Measurements from ENCODE around the gene FOXN1. TPM values are rescaled to one million over a fixed set of nuclear protein-coding genes. Genes with fewer than 3 reads are reported as not detected.
"Not testable (repeated sequence)": the region's sequence is repeated elsewhere in the genome, so short reads cannot be mapped to it uniquely, and the experiment has no call there.

Gene FOXN1
- total RNA-seq, 2 donors from 2014 or later = not detected

DNA sequence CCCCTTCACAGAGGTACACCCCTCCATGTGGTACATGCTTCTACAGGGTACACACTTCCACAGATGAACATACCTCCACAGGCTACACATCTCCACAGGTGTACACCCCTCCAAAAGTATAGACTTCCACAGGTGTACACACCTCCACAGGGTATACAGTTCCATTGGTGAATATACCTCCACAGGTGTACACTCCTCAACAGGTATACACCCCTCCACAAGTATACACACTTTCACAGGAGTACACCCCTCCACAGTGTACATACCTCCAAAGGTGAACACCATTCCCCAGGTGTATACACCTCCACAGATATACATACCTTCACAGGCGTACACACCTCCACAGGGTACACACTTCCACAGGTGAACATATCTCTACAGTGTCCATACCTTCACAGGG lies 9.4 kb downstream of the FOXN1 start:
- DNase-seq = no peak
- Mint-ChIP-seq H3K27me3 (ENCODE audit: low read depth) (peaks cover under 1% of the 10 kb centered on the region), H3K36me3 (ENCODE audit: insufficient read depth in 2 of 2) (peaks cover 0 to 2% of the 10 kb centered on the region in 2 donors), H3K4me1 (ENCODE audit: low read depth) (no peaks in the 10 kb centered on the region), H3K9me3 (peaks cover 0 to 4% of the 10 kb centered on the region in 2 donors), H3K27ac (no peak overlapping the region), H3K4me3 (no peak overlapping the region)
- ATAC-seq (replicated peaks in 1 of 2) = no peak

DNA sequence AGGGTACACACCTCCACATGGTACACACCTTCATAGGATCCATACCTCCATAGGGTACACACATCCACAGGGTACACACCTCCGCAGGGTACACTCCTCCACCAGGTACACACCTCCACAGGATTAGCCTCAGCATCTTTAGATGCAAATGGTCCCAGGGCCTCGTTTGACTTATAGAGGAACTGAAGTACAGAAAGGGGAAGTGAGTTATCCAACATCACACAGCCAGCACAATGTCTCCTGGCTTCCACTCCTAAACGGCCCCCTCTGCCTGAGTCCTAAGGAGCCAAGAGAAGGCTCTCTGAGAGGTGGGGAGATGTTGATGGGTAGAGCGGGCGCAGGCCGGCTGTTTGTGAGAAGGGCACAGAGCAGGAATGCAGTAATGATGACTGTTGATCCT lies 12.0 kb downstream of the FOXN1 start:
- peaks cover 0 to 4% of the 10 kb centered on the region in 2 donors for H3K9me3 Mint-ChIP-seq
- no peak overlapping the region for H3K4me3 Mint-ChIP-seq
- no peaks in the 10 kb centered on the region for H3K4me1 Mint-ChIP-seq (ENCODE audit: low read depth)
- H3K27ac Mint-ChIP-seq = no peak overlapping the region
- DNase-seq (no peak), ATAC-seq (replicated peaks in 1 of 2) (no peak)
- peaks cover 0 to 2% of the 10 kb centered on the region in 2 donors for H3K36me3 Mint-ChIP-seq (ENCODE audit: insufficient read depth in 2 of 2)
- H3K27me3 Mint-ChIP-seq (ENCODE audit: low read depth) = no peaks in the 10 kb centered on the region

DNA sequence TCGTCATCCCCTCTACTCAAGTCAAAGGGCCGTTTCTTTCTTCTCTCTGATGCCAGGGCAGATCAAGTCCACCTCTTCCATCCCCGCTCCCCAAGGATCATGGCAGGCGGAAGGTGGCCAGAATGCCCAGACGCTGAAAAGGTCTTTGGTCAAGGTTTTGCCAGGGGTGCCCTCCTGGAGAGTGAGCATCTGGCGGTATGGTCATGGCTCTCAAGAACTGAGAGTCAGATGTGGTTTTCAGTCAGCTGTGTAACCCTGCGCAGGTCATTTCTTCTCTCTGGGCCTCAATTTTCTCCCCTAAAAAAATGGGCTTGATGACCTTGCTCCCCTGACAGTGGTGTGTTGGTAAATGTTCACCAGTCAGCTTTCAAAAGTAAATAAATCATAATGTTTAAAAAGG lies 12.4 kb downstream of the FOXN1 start:
- Mint-ChIP-seq H3K4me3 (no peak overlapping the region), H3K4me1 (ENCODE audit: low read depth) (no peaks in the 10 kb centered on the region), H3K9me3 (peaks cover 0 to 4% of the 10 kb centered on the region in 2 donors), H3K36me3 (ENCODE audit: insufficient read depth in 2 of 2) (peaks cover 0 to 2% of the 10 kb centered on the region in 2 donors), H3K27ac (no peak overlapping the region), H3K27me3 (ENCODE audit: low read depth) (no peaks in the 10 kb centered on the region)
- no peak for DNase-seq
- no peak for ATAC-seq (replicated peaks in 1 of 2)

DNA sequence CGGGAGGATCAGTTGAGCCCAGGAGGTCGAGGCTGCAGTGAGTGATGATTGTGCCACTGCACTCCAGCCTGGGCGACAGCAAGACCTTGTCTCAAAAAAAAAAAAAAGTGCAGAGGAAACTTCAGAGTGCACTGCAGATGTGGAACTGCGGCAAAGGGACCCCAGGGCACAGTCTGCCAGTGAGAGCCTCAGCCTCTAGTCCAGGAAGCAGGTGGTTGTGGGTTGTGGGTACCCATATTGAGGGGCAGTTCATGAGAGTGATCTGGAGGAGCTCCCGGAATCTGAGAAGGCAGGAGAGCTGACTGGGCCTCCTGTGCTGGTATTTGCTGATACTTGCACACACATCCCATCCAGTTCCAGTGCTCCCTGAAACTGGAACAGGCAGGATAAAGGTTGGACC lies 13.1 kb downstream of the FOXN1 start:
- peaks cover 0 to 4% of the 10 kb centered on the region in 2 donors for H3K9me3 Mint-ChIP-seq
- no peak overlapping the region for H3K27ac Mint-ChIP-seq
- no peaks in the 10 kb centered on the region for H3K4me1 Mint-ChIP-seq (ENCODE audit: low read depth)
- DNase-seq (no peak), ATAC-seq (replicated peaks in 1 of 2) (no peak)
- H3K4me3 Mint-ChIP-seq = no peak overlapping the region
- no peaks in the 10 kb centered on the region for H3K27me3 Mint-ChIP-seq (ENCODE audit: low read depth)
- H3K36me3 Mint-ChIP-seq (ENCODE audit: insufficient read depth in 2 of 2) = peaks cover 0 to 2% of the 10 kb centered on the region in 2 donors

DNA sequence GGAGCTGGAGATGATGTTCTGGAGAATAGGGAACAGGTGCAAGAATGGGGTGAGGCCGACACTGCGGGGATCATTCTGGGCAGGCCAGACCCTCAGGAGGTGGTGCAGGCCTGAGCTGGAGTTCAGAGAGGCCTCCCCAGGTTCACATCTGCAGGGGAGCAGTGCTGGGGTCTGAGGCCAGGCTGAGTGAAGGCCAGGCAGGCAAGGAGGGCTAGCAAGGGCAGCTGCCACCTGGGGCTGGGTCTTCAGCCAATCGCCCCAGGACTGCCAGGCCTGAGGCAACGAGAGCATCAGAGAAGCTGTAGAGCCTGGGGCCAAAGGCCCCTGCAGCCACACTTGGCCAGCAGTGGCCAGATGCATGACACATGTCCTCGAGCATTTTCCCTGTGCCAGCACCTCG lies 14.5 kb downstream of the FOXN1 start:
- H3K4me1 Mint-ChIP-seq (ENCODE audit: low read depth) = no peaks in the 10 kb centered on the region
- peaks cover 0 to 2% of the 10 kb centered on the region in 2 donors for H3K36me3 Mint-ChIP-seq (ENCODE audit: insufficient read depth in 2 of 2)
- H3K4me3 Mint-ChIP-seq = no peak overlapping the region
- H3K27ac Mint-ChIP-seq = no peak overlapping the region
- no peaks in the 10 kb centered on the region for H3K27me3 Mint-ChIP-seq (ENCODE audit: low read depth)
- ATAC-seq (replicated peaks in 1 of 2) = no peak
- DNase-seq = no peak
- H3K9me3 Mint-ChIP-seq = peaks cover 0 to 4% of the 10 kb centered on the region in 2 donors

DNA sequence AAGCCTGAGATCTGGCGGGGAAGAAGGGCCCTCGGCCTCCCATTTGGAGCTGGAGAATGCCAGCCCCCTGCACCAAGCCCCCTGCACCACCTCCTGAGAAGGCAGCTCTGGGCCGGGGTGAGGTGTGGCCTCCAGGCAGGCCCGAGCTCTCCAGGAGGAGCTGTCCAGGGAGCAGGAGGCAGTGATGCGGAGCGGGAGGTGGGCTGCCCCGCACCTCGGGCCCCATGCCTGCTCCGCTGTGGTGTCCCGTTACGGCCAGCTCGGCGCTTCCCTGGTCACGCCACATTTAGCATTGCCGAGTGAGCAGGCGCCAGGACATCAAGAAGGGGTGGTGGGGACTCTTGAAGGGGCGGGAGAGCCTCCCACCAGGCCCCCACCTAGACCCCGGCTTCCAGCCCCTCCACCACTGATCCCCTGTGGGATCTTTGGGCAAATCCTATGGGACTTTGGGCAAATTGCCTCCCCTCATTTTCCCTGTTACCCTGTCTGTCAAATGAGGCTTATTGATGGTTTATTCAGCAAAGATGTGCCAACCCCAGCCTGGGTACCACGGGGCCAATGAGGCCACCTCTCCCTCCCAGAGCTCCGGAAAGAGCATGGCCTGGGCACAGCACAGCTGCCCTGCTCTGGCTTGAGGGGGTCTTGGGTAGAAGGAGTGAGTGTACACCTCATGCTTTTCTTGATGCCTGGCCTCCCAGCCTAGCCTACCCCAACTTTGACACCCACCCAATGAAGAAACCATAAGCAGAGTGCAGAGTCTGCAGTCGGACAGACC lies 15.3 kb downstream of the FOXN1 start:
- H3K4me1 Mint-ChIP-seq (ENCODE audit: low read depth) = no peaks in the 10 kb centered on the region
- no peaks in the 10 kb centered on the region for H3K9me3 Mint-ChIP-seq
- no peaks in the 10 kb centered on the region for H3K27me3 Mint-ChIP-seq (ENCODE audit: low read depth)
- DNase-seq = no peak
- no peak overlapping the region for H3K27ac Mint-ChIP-seq
- no peak overlapping the region for H3K4me3 Mint-ChIP-seq
- H3K36me3 Mint-ChIP-seq (ENCODE audit: insufficient read depth in 2 of 2) = peaks cover 0 to 2% of the 10 kb centered on the region in 2 donors
- ATAC-seq (replicated peaks in 1 of 2) = no peak

DNA sequence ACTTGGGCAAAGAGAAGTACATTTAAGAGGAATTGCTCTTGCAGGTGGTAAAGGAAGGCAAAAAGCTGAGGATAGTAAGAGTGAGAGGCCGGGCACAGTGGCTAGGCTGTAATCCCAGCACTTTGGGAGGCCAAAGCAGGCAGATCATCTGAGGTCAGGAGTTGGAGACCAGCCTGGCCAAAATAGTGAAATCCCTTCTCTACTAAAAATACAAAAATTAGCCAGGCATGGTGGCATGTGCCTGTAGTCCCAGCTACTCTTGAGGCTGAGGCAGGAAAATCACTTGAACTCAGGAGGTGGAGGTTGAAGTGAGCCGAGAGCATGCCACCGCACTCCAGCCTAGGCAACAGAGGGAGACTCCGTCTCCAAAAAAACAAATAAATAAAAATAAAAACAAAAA lies 16.1 kb downstream of the FOXN1 start:
- DNase-seq; H3K4me3 Mint-ChIP-seq; H3K36me3 Mint-ChIP-seq (ENCODE audit: insufficient read depth in 2 of 2); H3K27ac Mint-ChIP-seq; H3K4me1 Mint-ChIP-seq (ENCODE audit: low read depth); ATAC-seq (replicated peaks in 1 of 2); H3K9me3 Mint-ChIP-seq; H3K27me3 Mint-ChIP-seq (ENCODE audit: low read depth): not testable (repeated sequence)

DNA sequence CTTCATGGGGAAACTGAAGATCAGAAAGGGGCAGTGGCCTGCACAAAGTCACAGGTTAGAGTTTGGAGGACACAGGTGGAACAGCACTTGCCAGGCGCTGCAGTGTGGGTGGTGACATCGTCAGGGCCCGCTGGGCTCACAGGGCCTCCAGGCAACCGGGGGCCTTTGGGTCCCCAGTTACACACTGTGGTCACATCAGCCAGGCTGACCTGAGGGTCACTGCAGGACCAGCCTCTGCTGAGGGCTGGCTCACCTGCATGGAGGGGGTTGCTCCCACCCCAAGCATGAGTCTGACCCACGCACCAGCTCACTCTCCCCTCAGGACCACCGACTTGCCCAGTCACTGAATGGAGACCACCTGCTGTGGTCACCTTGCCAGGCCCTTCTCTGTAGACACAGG lies 17.0 kb downstream of the FOXN1 start:
- no peak for DNase-seq
- H3K36me3 Mint-ChIP-seq (ENCODE audit: insufficient read depth in 2 of 2) = no peaks in the 10 kb centered on the region
- no peak overlapping the region for H3K27ac Mint-ChIP-seq
- ATAC-seq (replicated peaks in 1 of 2) = no peak
- no peaks in the 10 kb centered on the region for H3K27me3 Mint-ChIP-seq (ENCODE audit: low read depth)
- H3K9me3 Mint-ChIP-seq = no peaks in the 10 kb centered on the region
- no peaks in the 10 kb centered on the region for H3K4me1 Mint-ChIP-seq (ENCODE audit: low read depth)
- H3K4me3 Mint-ChIP-seq = no peak overlapping the region

DNA sequence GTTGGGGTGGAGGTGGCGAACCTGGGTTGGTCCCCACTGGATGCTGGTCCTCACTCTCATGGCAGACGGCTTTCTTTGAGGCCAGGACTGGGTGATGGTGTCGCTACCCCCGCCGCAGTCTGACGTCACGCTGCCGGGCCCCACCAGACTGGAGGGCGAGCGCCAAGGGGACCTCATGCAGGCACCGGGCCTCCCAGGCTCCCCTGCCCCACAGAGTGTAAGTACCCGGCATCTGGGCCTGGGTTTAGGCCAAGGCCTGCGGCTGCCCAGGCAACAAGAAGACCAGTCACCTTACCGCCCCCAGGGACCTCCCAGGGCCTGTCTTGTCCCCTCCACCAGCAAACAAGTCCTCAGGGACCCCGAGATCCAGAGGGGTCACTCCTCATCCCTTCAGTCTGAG lies 17.7 kb downstream of the FOXN1 start:
- H3K27ac Mint-ChIP-seq = no peak overlapping the region
- H3K4me1 Mint-ChIP-seq (ENCODE audit: low read depth) = no peaks in the 10 kb centered on the region
- DNase-seq (no peak), ATAC-seq (replicated peaks in 1 of 2) (no peak)
- H3K9me3 Mint-ChIP-seq = no peaks in the 10 kb centered on the region
- H3K4me3 Mint-ChIP-seq = no peak overlapping the region
- H3K27me3 Mint-ChIP-seq (ENCODE audit: low read depth) = no peaks in the 10 kb centered on the region
- H3K36me3 Mint-ChIP-seq (ENCODE audit: insufficient read depth in 2 of 2) = no peaks in the 10 kb centered on the region

DNA sequence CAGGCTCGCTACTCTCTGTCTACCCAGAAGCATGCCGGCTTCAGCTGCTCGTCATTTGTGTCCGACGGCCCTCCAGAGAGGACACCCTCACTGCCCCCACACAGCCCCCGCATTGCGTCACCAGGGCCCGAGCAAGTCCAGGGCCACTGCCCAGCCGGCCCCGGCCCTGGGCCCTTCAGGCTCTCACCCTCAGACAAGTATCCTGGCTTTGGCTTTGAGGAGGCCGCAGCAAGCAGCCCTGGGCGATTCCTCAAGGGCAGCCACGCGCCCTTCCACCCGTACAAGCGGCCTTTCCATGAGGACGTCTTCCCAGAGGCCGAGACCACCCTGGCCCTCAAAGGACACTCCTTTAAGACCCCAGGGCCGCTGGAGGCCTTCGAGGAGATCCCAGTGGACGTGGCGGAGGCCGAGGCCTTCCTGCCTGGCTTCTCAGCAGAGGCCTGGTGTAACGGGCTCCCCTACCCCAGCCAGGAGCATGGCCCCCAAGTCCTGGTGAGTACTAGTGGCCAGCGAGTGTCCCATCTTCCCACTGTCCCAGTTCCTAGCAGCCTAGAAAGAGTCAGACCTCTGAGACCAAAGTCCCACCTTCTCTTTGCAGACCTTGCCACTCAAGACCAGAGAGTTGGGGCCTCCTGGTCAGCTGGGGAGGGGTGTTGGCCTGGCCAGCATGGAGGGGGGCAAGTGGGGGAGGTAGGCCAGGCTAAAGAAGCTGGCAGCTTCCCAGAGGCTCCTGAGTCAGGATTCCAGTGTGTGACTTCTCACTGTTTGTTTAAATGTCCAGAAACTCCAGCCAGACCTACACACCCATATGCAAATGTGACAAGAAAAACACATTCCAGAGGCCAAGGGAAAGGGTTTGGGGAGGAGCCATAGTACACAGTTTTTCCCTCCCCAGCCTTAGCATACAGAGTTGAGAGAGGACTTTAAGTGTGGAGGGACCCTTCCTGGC lies 18.6 kb downstream of the FOXN1 start:
- no peaks in the 10 kb centered on the region for H3K36me3 Mint-ChIP-seq (ENCODE audit: insufficient read depth in 2 of 2)
- no peak for ATAC-seq (replicated peaks in 1 of 2)
- H3K4me1 Mint-ChIP-seq (ENCODE audit: low read depth) = no peaks in the 10 kb centered on the region
- H3K4me3 Mint-ChIP-seq = no peak overlapping the region
- no peak overlapping the region for H3K27ac Mint-ChIP-seq
- H3K27me3 Mint-ChIP-seq (ENCODE audit: low read depth) = no peaks in the 10 kb centered on the region
- H3K9me3 Mint-ChIP-seq = no peaks in the 10 kb centered on the region
- no peak for DNase-seq

DNA sequence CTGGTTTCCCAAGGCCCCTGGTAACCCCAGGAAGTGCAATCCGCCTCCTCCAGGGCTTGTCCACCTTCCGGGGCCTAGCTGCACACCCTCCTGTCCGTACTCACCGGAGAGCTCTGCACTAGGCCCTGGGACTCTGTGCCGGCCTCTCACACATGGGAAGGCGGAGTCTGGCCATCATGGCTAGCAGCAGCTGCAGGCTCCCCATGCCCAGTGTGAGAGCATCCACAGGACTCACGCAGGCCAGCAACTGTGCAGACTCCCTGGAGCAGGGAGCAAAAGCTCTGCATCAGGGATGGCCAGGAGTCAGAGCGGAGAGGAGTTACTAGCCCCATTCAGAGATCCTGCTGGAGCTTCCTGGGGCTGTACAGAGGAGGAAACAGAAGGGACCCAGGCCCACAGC lies 20.2 kb downstream of the FOXN1 start:
- no peak overlapping the region for H3K4me3 Mint-ChIP-seq
- H3K36me3 Mint-ChIP-seq (ENCODE audit: insufficient read depth in 2 of 2) = no peaks in the 10 kb centered on the region
- no peak for ATAC-seq (replicated peaks in 1 of 2)
- no peak overlapping the region for H3K27ac Mint-ChIP-seq
- H3K4me1 Mint-ChIP-seq (ENCODE audit: low read depth) = no peaks in the 10 kb centered on the region
- no peaks in the 10 kb centered on the region for H3K27me3 Mint-ChIP-seq (ENCODE audit: low read depth)
- no peak for DNase-seq
- H3K9me3 Mint-ChIP-seq = no peaks in the 10 kb centered on the region

DNA sequence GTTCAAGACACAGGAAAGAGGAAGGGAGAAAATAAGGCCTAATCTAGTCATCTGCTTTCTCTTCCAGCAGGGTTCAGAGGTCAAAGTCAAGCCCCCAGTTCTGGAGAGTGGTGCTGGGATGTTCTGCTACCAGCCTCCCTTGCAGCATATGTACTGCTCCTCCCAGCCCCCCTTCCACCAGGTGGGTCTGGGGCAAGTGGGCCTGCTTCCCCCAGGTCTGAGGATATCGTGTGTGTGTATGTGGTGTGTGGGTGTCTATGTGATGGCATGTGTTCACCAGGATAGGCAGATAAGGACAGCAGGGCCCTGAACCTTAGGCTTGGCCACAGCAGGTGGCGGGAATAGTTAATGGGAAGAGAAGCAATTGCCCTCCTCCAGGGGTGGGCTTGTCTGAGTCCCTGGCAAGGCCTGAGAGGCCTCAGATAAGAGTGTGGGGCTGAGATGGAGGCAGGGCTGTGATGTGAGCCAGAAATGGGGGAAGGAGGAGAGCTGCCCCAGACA lies 21.1 kb downstream of the FOXN1 start:
- Mint-ChIP-seq H3K36me3 (ENCODE audit: insufficient read depth in 2 of 2) (no peaks in the 10 kb centered on the region), H3K27ac (no peak overlapping the region), H3K4me3 (no peak overlapping the region), H3K27me3 (ENCODE audit: low read depth) (no peaks in the 10 kb centered on the region), H3K9me3 (no peaks in the 10 kb centered on the region), H3K4me1 (ENCODE audit: low read depth) (no peaks in the 10 kb centered on the region)
- DNase-seq = no peak
- ATAC-seq (replicated peaks in 1 of 2) = no peak

DNA sequence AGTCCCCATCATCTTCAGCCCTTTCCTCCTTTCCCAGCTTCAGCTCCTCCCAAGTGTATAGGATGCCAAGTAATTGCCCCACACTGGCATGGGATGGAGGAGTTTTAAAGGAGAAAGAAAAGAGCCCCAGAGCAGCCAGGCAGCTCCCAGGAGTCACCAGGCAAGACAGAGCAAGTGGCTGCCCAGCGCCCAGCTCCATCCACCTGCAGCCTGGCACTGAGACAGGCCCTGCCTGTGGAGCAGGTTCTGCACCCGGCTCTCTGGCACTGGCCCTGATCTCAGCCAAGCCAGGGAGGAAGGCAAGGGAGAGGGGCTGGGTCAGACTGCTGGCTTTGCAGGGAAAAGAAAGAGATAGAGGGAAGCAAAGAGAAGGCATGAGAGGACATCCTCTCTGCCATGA lies 21.7 kb downstream of the FOXN1 start:
- ATAC-seq (replicated peaks in 1 of 2) = no peak
- H3K9me3 Mint-ChIP-seq = no peaks in the 10 kb centered on the region
- H3K36me3 Mint-ChIP-seq (ENCODE audit: insufficient read depth in 2 of 2) = no peaks in the 10 kb centered on the region
- no peaks in the 10 kb centered on the region for H3K27me3 Mint-ChIP-seq (ENCODE audit: low read depth)
- H3K27ac Mint-ChIP-seq = no peak overlapping the region
- H3K4me3 Mint-ChIP-seq = no peak overlapping the region
- no peaks in the 10 kb centered on the region for H3K4me1 Mint-ChIP-seq (ENCODE audit: low read depth)
- DNase-seq = no peak

Data from activated T-cell treated with anti-CD3 and anti-CD28 coated beads, Interleukin-2, amount 50 U/mL, for 72 hours (primary cell).